ENCODE measurements around the gene CRMP1. TPM values are rescaled to one million over a fixed set of nuclear protein-coding genes. Genes with fewer than 3 reads are reported as not detected.

The CRMP1 gene
- total and polyA plus RNA-seq, 2 of the 8 experiments (the other 6 are each of a cell fraction or from before 2014, with no cell fraction given), result 120 to 131 TPM

GRCh38 chr4:5908876-5909427 lies 16.1 kb upstream of the CRMP1 start (continued):
- TF ChIP-seq ZNF274 (IDR thresholded peaks at IDR 0.05; ENCODE audit: borderline replicate concordance, extremely low read depth, low read length) (no peak), YY1 (IDR thresholded peaks at IDR 0.05; ENCODE audit: low read depth, low read length) (no peak), EP300 (IDR thresholded peaks at IDR 0.05; ENCODE audit: borderline replicate concordance in 1 of 2, low read depth in 2 of 2, low read length in 2 of 2) (no peak)

Measured in H1 (cell line).